ENCODE data around the gene LPAR1.

The LPAR1 gene

GRCh38 chr9:110975969-110976368 lies 62.3 kb downstream of the LPAR1 start:
- H3K4me3 ChIP-seq (ENCODE audit: low read depth, low read length) = no peak overlapping the region
- no peak for TF ChIP-seq CTCF (IDR thresholded peaks at IDR 0.05; ENCODE audit: low read depth, low read length)

- TF ChIP-seq CTCF (IDR thresholded peaks at IDR 0.05; ENCODE audit: low read depth, low read length) = no peak
- no peak overlapping the region for H3K4me3 ChIP-seq (ENCODE audit: low read depth, low read length)
Measured at GRCh38 chr9:110975278-110975677, 63.0 kb downstream of the LPAR1 start.

GRCh38 chr9:110971705-110972104 lies 66.6 kb downstream of the LPAR1 start:
- TF ChIP-seq CTCF (IDR thresholded peaks at IDR 0.05; ENCODE audit: low read depth, low read length) = no peak
- H3K4me3 ChIP-seq (ENCODE audit: low read depth, low read length) = no peak overlapping the region

GRCh38 chr9:110971234-110971633 lies 67.0 kb downstream of the LPAR1 start:
- no peak for TF ChIP-seq CTCF (IDR thresholded peaks at IDR 0.05; ENCODE audit: low read depth, low read length)

GRCh38 chr9:110969971-110970386 lies 68.3 kb downstream of the LPAR1 start:
- no peak overlapping the region for H3K4me3 ChIP-seq (ENCODE audit: low read depth, low read length)
- TF ChIP-seq CTCF (IDR thresholded peaks at IDR 0.05; ENCODE audit: low read depth, low read length) = no peak

More at GRCh38 chr9:110971234-110971633, 67.0 kb downstream of the LPAR1 start:
- H3K4me3 ChIP-seq (ENCODE audit: low read depth, low read length) = no peak overlapping the region

- no peak overlapping the region for H3K4me3 ChIP-seq (ENCODE audit: low read depth, low read length)
- no peak for TF ChIP-seq CTCF (IDR thresholded peaks at IDR 0.05; ENCODE audit: low read depth, low read length)
Measured at GRCh38 chr9:110968096-110968495, 70.2 kb downstream of the LPAR1 start.

GRCh38 chr9:110967196-110967595 lies 71.1 kb downstream of the LPAR1 start:
- no peak overlapping the region for H3K4me3 ChIP-seq (ENCODE audit: low read depth, low read length)
- no peak for TF ChIP-seq CTCF (IDR thresholded peaks at IDR 0.05; ENCODE audit: low read depth, low read length)

All from WI38 (cell line).